ENCODE measurements around the gene NR2E3. TPM values are rescaled to one million over a fixed set of nuclear protein-coding genes. Genes with fewer than 3 reads are reported as not detected.
A peak's percentile ranks its signal among the peaks of the same experiment; 100 is the strongest.

NR2E3 gene
- total RNA-seq, 1 donor from 2014 or later = not detected

GRCh38 chr15:71780115-71780976 lies 30.0 kb upstream of the NR2E3 start:
- Mint-ChIP-seq H3K4me3 (no peak overlapping the region), H3K27ac (no peak overlapping the region)
- no peak for DNase-seq

GRCh38 chr15:71781179-71781964 lies 29.0 kb upstream of the NR2E3 start:
- peaks cover 16% of the 10 kb centered on the region for H3K27me3 Mint-ChIP-seq
- H3K36me3 Mint-ChIP-seq (ENCODE audit: low read depth) = no peaks in the 10 kb centered on the region
- no peaks in the 10 kb centered on the region for H3K9me3 Mint-ChIP-seq
- no peak for DNase-seq
- CTCF ChIA-PET = interaction anchor here (1.3 to 5.1 kb wide), 3 partner anchors 9 to 375 kb away, joined by 8 to 50 read pairs (median 10); no protein-coding TSS in a partner anchor
- POLR2A ChIA-PET = interaction anchor here (1.0 kb wide), 1 partner anchor 337 kb away, joined by 3 read pairs; the partner anchor contains the start of genes MYO9A and SENP8
- ATAC-seq (ENCODE audit: low read depth) = no peak
- H3K4me3 Mint-ChIP-seq = no peak overlapping the region
- intact Hi-C loops (cut with micrococcal nuclease) = no loop called here
- peaks cover 5% of the 10 kb centered on the region for H3K4me1 Mint-ChIP-seq
- H3K27ac Mint-ChIP-seq = no peak overlapping the region
- TF ChIP-seq, protein P1, sequence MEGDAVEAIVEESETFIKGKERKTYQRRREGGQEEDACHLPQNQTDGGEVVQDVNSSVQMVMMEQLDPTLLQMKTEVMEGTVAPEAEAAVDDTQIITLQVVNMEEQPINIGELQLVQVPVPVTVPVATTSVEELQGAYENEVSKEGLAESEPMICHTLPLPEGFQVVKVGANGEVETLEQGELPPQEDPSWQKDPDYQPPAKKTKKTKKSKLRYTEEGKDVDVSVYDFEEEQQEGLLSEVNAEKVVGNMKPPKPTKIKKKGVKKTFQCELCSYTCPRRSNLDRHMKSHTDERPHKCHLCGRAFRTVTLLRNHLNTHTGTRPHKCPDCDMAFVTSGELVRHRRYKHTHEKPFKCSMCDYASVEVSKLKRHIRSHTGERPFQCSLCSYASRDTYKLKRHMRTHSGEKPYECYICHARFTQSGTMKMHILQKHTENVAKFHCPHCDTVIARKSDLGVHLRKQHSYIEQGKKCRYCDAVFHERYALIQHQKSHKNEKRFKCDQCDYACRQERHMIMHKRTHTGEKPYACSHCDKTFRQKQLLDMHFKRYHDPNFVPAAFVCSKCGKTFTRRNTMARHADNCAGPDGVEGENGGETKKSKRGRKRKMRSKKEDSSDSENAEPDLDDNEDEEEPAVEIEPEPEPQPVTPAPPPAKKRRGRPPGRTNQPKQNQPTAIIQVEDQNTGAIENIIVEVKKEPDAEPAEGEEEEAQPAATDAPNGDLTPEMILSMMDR (IDR thresholded peaks at IDR 0.05) = no peak

More at GRCh38 chr15:71780115-71780976, 30.0 kb upstream of the NR2E3 start:
- Mint-ChIP-seq H3K4me1 (peaks cover 5% of the 10 kb centered on the region), H3K9me3 (no peaks in the 10 kb centered on the region), H3K36me3 (ENCODE audit: low read depth) (no peaks in the 10 kb centered on the region), H3K27me3 (peaks cover 14% of the 10 kb centered on the region)
- intact Hi-C loops (cut with micrococcal nuclease) = loop anchor here (1.0 kb wide), 1 partner anchor 376 kb away; no protein-coding TSS in a partner anchor
- POLR2A ChIA-PET = interaction anchor here (1.0 kb wide), 1 partner anchor 338 kb away, joined by 3 read pairs; the partner anchor contains the start of genes MYO9A and SENP8
- TF ChIP-seq, protein P1 (IDR thresholded peaks at IDR 0.05) = no peak
- peak; percentile 54 for ATAC-seq (ENCODE audit: low read depth)
- CTCF ChIA-PET = interaction anchor here (0.7 to 5.1 kb wide), 8 partner anchors 8 to 376 kb away, joined by 3 to 50 read pairs (median 5); no protein-coding TSS in a partner anchor

DNA sequence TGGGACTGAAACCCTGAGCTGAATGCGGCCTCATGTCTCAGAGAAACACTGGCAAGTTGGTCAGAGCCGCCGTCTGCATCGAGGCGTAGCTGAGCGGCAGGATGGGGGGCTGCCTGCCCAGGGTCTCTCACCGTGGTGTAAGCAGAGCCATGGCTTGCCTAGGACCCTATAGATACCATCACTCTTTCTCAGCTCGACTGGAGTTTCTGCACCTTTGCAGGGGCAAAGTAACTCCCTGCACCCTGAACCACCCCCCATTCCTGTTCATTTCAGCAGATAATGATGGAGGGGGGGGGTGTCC lies 28.4 kb upstream of the NR2E3 start:
- TF ChIP-seq, protein P1 (IDR thresholded peaks at IDR 0.05) = no peak
- DNase-seq (no peak), ATAC-seq (ENCODE audit: low read depth) (no peak)
- CTCF ChIA-PET = interaction anchor here (2.1 to 5.1 kb wide), 2 partner anchors 10 to 375 kb away, joined by 8 to 50 read pairs; no protein-coding TSS in a partner anchor
- Mint-ChIP-seq H3K4me1 (peaks cover 5% of the 10 kb centered on the region), H3K27me3 (peaks cover 16% of the 10 kb centered on the region), H3K36me3 (ENCODE audit: low read depth) (no peaks in the 10 kb centered on the region), H3K4me3 (no peak overlapping the region), H3K27ac (no peak overlapping the region), H3K9me3 (no peaks in the 10 kb centered on the region)
- POLR2A ChIA-PET = no interaction called here
- intact Hi-C loops (cut with micrococcal nuclease) = no loop called here

DNA sequence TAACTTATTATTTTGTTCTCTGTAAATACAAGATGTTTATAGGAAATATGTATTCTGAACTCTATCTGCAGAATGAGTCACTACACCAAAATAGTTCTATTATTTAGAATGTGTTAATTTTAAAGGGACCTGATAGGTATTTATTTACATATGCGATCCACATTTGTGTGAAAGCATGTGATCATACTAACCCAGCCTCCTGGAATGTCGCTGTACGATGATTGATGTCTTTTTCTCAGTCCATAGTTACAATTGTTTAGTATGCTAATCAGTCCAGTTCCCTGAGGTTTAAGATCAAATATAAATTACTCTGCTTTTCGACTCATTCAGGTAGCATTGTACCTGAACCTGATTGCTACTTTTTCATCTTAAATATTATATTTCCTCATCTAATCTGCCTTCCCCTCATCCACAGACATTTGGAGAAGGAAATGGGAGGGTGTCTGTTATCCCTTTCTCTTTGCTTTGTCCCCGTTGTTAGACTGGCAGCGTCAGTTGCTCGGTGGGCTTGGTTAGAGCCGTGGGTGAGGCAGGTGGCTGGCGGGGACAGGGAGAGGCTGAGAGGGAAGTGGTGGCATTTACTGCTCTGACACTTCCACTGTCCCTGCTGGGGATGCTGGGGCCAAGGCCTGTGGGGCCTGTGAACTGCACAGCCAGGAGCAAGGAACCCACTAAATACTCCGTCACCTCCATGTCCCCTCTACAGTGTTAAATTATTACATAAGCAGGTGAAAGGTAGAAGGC lies 27.8 kb upstream of the NR2E3 start:
- Mint-ChIP-seq H3K27me3 (peaks cover 16% of the 10 kb centered on the region), H3K4me1 (peaks cover 5% of the 10 kb centered on the region), H3K27ac (no peak overlapping the region), H3K9me3 (no peaks in the 10 kb centered on the region), H3K36me3 (ENCODE audit: low read depth) (no peaks in the 10 kb centered on the region), H3K4me3 (no peak overlapping the region)
- ATAC-seq (ENCODE audit: low read depth) (no peak), DNase-seq (no peak)
- POLR2A ChIA-PET = no interaction called here
- intact Hi-C loops (cut with micrococcal nuclease) = no loop called here
- CTCF ChIA-PET = interaction anchor here (1.9 to 5.1 kb wide), 2 partner anchors 374 kb away, joined by 17 to 50 read pairs; no protein-coding TSS in a partner anchor
- TF ChIP-seq, protein P1 (IDR thresholded peaks at IDR 0.05) = no peak
